OCI-M2 (cell line): ENCODE measurements around the gene DDC.
"Not testable (repeated sequence)": the region's sequence is repeated elsewhere in the genome, so short reads cannot be mapped to it uniquely, and the experiment has no call there.

ENCODE experiments used
- DNase-seq: peaks from one replicate; lab custom pipeline; 2025; ENCODE audit not compliant: unreplicated experiment; lab: John Stamatoyannopoulos, UW

The DDC gene

DNA sequence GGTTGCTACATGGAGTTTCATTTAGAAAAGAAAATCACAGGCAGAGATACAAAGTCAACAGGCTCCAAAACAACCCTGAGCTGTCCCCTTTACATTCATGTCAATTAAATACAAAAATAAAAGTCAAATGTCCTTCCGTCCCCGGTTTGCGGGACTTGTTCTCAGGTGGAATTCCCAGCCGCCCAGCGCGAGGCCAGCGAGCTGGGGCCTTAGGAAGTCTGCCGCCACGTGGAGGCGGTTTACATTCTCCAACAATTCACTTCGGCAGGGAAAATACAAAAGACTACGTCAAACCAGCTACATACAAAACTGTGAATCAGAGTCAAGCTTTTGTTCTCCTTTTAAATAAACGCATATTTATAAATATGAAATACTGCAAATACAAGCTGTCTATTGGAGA is 25.3 kb upstream of the DDC start:
- DNase-seq: no peak

GRCh38 chr7:50589364-50589763 is 24.2 kb upstream of the DDC start:
- DNase-seq: no peak

GRCh38 chr7:50588937-50589336 is 23.7 kb upstream of the DDC start:
- DNase-seq: no peak

DNA sequence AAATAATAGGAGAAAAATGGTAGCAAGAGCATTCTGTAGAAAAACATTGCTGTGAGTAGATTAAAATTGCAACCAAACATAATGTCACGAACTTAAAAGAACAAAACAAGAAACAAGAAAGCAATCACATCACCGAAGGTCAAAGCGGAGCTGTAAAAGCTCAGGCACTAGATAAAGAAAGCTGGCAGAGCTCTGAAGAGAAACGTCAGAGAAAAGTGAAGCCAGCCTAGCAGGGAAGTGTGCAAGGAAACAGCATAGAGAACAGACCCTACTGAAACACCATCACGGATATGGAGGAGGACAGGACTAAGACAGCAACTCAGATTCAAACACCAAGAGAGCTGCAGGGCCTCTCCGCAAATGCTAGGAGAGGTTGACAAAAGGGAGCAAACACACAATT is 22.5 kb upstream of the DDC start:
- DNase-seq: no peak

- DNase-seq: no peak
Measured at GRCh38 chr7:50584793-50585408, 19.7 kb upstream of the DDC start.

DNA sequence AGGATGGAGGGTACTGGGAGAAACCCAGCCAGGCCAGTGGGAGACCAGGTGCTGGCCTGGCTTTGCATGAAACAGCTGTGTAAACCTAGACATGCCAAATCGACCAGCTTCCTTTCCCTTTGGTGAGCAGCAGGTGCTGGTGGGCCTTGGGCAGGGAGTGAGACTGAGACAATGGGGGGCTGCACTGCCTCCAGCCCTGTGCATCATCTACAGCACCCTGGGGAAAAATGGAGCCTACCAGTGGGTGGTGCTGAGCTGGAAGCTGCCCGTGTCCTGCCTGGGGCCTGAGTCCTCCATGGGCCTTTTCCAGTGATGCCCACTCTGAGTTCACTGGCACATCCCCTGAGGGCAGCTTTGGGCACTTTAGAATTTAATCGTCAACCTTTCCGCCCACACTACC is 19.2 kb upstream of the DDC start:
- DNase-seq: no peak

DNA sequence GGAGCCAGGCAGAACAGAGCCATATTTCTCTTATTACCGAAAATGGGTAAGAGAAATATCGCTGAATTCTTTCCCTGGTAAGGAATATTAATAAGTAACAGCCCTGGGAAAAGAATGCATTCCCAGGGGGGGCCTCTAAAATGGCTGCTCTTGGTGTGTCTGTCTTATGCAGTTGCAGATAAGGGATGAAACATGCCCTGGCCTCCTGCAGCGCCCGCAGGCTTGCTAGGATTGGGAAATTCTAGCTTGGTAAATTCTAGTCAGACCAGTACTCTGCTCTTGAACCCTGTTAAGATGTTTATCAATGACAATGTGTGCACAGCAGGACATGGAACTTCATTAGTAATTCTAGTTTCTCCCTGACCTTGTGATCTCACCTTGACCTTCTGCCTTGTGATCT is 18.1 kb upstream of the DDC start:
- DNase-seq: not testable (repeated sequence)

DNA sequence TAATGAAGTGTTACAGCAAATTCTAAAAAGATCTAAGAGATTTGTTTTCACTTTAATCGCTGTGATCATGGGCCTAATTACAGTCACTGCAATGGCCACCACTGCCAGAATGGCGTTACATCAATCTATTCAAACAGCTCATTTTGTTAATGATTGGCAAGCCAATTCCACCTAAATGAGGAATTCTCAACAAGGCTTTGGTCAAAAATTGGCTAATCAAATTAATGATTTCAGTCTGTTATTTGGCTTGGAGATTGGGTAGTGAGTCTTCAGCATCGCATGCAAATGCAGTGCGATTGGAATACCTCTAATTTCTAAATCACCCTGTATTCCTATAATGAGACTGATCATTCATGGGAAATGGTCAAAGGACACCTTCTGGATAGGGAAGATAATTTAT is 17.1 kb upstream of the DDC start:
- DNase-seq: not testable (repeated sequence)

DNA sequence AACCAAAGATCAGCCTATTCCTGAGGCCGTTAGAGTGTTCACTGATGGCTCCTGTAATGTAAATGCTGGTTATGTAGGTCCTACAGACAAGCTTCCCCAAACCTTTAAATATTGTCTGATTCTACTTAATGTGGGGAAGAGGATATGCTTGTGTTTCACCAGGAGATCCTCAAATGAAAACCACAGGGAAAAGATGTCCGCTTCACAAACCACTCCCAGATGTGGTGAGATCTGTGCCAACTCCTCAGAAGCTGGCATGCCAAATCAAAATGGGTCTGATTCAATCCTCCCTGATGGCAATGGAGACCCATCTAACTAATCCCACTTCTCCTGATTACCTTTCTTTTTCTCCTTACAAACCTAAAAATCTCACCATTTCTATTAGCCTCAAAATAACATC is 15.5 kb upstream of the DDC start:
- not testable (repeated sequence) for DNase-seq

- DNase-seq: no peak
Measured at GRCh38 chr7:50580057-50580456, 14.9 kb upstream of the DDC start.

- not testable (repeated sequence) for DNase-seq
Measured at GRCh38 chr7:50578105-50578504, 12.9 kb upstream of the DDC start.

GRCh38 chr7:50577569-50577968 is 12.4 kb upstream of the DDC start:
- no peak for DNase-seq

DNA sequence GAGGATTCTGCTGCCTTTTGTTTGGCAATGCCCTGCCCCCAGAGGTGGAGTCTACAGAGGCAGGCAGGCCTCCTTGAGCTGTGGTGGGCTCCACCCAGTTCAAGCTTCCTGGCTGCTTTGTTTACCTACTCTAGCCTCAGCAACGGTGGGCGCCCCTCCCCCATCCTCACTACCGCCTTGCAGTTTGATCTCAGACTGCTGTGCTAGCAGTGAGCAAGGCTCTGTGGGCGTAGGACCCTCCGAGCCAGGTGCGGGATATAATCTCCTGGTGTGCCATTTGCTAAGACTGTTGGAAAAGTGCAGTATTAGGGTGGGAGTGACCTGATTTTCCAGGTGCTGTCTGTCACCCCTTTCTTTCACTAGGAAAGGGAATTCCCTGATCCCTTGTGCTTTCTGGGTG is 11.2 kb upstream of the DDC start:
- DNase-seq: not testable (repeated sequence)

DNA sequence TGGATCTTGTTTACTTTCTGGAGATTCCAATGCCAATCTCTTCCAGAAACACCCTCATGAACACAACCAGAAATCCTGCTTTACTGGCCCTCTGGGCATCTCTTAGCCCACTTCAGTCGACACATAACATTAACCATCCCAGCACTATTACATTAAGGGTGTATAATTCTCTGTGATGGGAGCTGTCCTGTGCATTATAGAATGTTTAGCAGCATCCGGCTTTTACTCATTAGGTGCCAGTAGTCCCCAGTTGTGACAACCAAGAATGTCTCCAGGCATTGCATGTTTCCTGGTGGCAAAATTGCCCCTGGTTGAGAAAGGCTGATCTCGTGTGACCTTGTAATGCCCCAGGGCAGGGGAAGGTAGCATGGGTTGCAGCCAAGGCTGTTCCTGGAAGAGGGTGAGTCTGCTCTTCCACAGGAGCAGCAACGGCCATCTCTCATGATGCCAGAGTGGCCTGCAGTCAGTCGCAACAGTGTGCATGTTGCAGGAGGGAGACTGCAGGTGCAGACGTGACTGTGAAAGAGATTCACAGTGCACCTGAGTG is 2.6 kb upstream of the DDC start:
- no peak for DNase-seq

GRCh38 chr7:50565977-50566376 is 772 bp upstream of the DDC start:
- no peak for DNase-seq

DNA sequence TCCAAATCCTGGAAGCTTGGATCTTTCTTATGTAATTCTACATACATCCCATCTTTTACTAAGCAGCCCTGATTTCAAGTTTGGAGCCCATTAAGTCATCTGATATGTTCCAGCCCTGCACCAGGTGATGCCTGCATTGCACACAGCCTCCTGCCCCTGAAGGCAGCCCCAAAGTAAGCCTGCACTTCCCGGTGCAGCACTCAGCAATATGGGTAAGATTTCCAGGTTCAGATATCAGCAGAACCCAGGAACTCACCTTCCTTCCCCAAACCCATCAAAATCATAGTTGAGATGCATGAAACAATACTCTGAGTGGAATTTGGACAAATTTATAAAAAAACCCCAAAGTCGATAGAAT is 333 bp upstream of the DDC start:
- DNase-seq: no peak

- no peak for DNase-seq
Measured at GRCh38 chr7:50564171-50564570, 1.0 kb downstream of the DDC start.

DNA sequence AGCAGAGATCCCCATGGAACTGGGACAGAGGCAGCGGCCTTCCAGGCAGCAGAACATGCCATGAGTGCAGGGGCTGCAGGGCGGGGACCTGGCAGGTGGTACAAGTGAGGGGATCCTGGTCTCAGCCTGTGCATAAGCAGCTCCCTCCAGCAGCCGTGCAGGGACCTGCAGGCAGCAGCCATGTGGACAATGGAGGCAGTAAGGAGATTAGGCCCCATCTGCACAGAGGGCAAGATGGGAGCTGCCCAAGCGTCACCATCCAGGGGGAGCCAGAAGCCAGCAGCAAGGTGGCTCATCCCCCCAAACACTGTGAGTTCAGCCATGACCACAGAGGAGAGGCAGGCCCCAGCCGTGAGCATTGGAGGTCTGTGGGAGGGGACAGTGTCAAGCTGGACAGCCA is 3.1 kb downstream of the DDC start:
- DNase-seq: no peak

GRCh38 chr7:50560865-50561351 is 4.3 kb downstream of the DDC start:
- no peak for DNase-seq

GRCh38 chr7:50559881-50560280 is 5.3 kb downstream of the DDC start:
- no peak for DNase-seq

GRCh38 chr7:50558294-50559053 is 6.7 kb downstream of the DDC start:
- DNase-seq: no peak

- DNase-seq: no peak
Measured at GRCh38 chr7:50557099-50557498, 8.1 kb downstream of the DDC start.
